ENCODE data around the gene ARID3B.

The ARID3B gene

DNA sequence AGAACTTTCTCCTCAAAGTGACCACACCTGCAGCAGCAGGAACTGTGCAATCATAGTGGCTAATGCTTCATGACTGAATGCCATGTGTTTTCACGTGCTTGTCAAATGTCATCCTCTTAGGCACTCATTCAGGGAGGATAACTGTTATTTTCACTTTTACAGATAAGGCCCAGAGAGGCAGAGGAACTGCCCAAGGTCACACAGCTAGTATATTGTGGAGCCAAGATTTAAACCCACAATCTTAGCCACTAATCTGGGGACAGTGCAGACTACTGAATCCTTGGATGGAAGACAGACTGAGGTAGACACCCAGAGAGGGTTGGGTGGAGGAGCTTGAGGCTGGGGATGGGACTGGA, 64.8 kb downstream of the ARID3B start:
- Histone ChIP-seq H2AFZ (ENCODE audit: low read depth, low read length) (no peak overlapping the region), H4K20me1 (ENCODE audit: insufficient read depth, low read length) (no peaks in the 10 kb centered on the region; the same call in 1 of the 2 replicates), H3K36me3 (ENCODE audit: insufficient read depth, low read length) (no peaks in the 10 kb centered on the region), H3K9ac (ENCODE audit: low read depth, low read length) (no peak overlapping the region), H3K4me2 (ENCODE audit: insufficient read depth, low read length) (no peak overlapping the region), H3K79me2 (ENCODE audit: insufficient read depth, low read length) (no peaks in the 10 kb centered on the region), H3K27ac (ENCODE audit: low read length) (no peak overlapping the region), H3K9me3 (ENCODE audit: insufficient read depth, low read length, severe bottlenecking) (no peaks in the 10 kb centered on the region), H3K4me1 (ENCODE audit: insufficient read depth, low read length) (no peaks in the 10 kb centered on the region), H3K27me3 (ENCODE audit: insufficient read depth, low read length, poor library complexity) (no peaks in the 10 kb centered on the region), H3K4me3 (ENCODE audit: low read depth in 1 of 2, low read length in 2 of 2) (no peak overlapping the region)
- no peak for ATAC-seq (ENCODE audit: insufficient read depth, low read depth)
- TF ChIP-seq EZH2 (IDR thresholded peaks at IDR 0.05; ENCODE audit: borderline replicate concordance, low read depth, low read length, severe bottlenecking) = no peak
- TF ChIP-seq, protein P1, sequence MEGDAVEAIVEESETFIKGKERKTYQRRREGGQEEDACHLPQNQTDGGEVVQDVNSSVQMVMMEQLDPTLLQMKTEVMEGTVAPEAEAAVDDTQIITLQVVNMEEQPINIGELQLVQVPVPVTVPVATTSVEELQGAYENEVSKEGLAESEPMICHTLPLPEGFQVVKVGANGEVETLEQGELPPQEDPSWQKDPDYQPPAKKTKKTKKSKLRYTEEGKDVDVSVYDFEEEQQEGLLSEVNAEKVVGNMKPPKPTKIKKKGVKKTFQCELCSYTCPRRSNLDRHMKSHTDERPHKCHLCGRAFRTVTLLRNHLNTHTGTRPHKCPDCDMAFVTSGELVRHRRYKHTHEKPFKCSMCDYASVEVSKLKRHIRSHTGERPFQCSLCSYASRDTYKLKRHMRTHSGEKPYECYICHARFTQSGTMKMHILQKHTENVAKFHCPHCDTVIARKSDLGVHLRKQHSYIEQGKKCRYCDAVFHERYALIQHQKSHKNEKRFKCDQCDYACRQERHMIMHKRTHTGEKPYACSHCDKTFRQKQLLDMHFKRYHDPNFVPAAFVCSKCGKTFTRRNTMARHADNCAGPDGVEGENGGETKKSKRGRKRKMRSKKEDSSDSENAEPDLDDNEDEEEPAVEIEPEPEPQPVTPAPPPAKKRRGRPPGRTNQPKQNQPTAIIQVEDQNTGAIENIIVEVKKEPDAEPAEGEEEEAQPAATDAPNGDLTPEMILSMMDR (IDR thresholded peaks at IDR 0.05; ENCODE audit: borderline replicate concordance, extremely low read depth, low read length, poor library complexity, severe bottlenecking) = no peak
- no peak for DNase-seq

DNA sequence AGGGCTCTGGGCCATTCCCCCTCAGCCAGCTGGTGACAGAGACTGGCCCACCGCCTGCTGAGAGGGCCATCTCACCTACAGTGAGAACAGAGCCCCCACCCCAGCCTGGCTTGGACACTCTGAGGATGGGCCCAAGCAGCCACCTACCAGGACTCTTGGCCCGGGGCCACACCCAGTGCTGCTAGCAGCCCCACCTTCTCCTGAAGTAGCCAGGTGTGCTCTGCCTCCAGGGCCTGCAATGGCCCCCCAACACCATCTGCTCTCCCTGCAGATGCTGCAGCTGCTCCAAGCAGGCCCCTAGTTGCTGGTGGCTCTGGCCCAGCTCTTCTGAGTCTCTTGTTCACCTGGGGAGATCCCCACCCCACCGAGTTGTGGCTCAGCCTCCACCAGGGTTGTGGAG, 67.8 kb downstream of the ARID3B start:
- no peak for ATAC-seq (ENCODE audit: insufficient read depth, low read depth)

DNA sequence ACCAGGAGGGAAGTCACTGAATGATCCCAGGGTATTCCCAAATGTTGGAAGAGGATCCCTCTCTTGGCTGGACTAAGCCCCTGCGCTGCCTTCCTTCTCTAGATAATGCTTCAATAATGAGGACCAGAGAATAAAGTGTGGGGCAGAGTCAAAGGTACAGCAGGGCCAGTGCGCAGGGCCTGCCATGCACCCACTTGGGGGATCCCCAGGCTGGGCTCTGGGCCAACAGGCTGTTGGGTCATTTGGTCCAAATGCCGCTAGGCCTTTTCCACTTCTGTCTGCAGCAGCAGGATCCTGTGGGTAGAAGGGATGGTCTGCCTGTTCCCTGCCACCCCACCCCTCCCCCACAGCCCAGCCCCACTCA, 68.9 kb downstream of the ARID3B start:
- Histone ChIP-seq H2AFZ (ENCODE audit: low read depth, low read length) (no peak overlapping the region), H3K27ac (ENCODE audit: low read length) (no peak overlapping the region), H3K9me3 (ENCODE audit: insufficient read depth, low read length, severe bottlenecking) (no peaks in the 10 kb centered on the region), H3K4me2 (ENCODE audit: insufficient read depth, low read length) (no peak overlapping the region), H3K9ac (ENCODE audit: low read depth, low read length) (no peak overlapping the region), H3K36me3 (ENCODE audit: insufficient read depth, low read length) (no peaks in the 10 kb centered on the region), H3K4me1 (ENCODE audit: insufficient read depth, low read length) (peaks cover 9% of the 10 kb centered on the region), H3K4me3 (ENCODE audit: low read depth in 1 of 2, low read length in 2 of 2) (no peak overlapping the region), H4K20me1 (ENCODE audit: insufficient read depth, low read length) (no peaks in the 10 kb centered on the region; the same call in 1 of the 2 replicates), H3K79me2 (ENCODE audit: insufficient read depth, low read length) (no peaks in the 10 kb centered on the region), H3K27me3 (ENCODE audit: insufficient read depth, low read length, poor library complexity) (no peaks in the 10 kb centered on the region)
- no peak for DNase-seq
- ATAC-seq (ENCODE audit: insufficient read depth, low read depth) = no peak
- TF ChIP-seq, protein P1 (IDR thresholded peaks at IDR 0.05; ENCODE audit: borderline replicate concordance, extremely low read depth, low read length, poor library complexity, severe bottlenecking) = no peak
- no peak for TF ChIP-seq EZH2 (IDR thresholded peaks at IDR 0.05; ENCODE audit: borderline replicate concordance, low read depth, low read length, severe bottlenecking)

More for the DNA sequence above, 67.8 kb downstream of the ARID3B start:
- H3K79me2 ChIP-seq (ENCODE audit: insufficient read depth, low read length) = no peaks in the 10 kb centered on the region
- no peaks in the 10 kb centered on the region for H3K36me3 ChIP-seq (ENCODE audit: insufficient read depth, low read length)
- H3K4me1 ChIP-seq (ENCODE audit: insufficient read depth, low read length) = no peaks in the 10 kb centered on the region
- no peak for DNase-seq
- no peak overlapping the region for H3K4me3 ChIP-seq (ENCODE audit: low read depth in 1 of 2, low read length in 2 of 2)
- H3K4me2 ChIP-seq (ENCODE audit: insufficient read depth, low read length) = no peak overlapping the region
- no peaks in the 10 kb centered on the region for H3K27me3 ChIP-seq (ENCODE audit: insufficient read depth, low read length, poor library complexity)
- H3K27ac ChIP-seq (ENCODE audit: low read length) = no peak overlapping the region
- no peak overlapping the region for H3K9ac ChIP-seq (ENCODE audit: low read depth, low read length)
- no peaks in the 10 kb centered on the region for H3K9me3 ChIP-seq (ENCODE audit: insufficient read depth, low read length, severe bottlenecking)
- no peak for TF ChIP-seq EZH2 (IDR thresholded peaks at IDR 0.05; ENCODE audit: borderline replicate concordance, low read depth, low read length, severe bottlenecking)
- TF ChIP-seq, protein P1 (IDR thresholded peaks at IDR 0.05; ENCODE audit: borderline replicate concordance, extremely low read depth, low read length, poor library complexity, severe bottlenecking) = no peak
- no peaks in the 10 kb centered on the region; the same call in 1 of the 2 replicates for H4K20me1 ChIP-seq (ENCODE audit: insufficient read depth, low read length)
- no peak overlapping the region for H2AFZ ChIP-seq (ENCODE audit: low read depth, low read length)

Measured in DND-41 (cell line).